K562 treated with DMSO at 1 percent for 48 hours (cell line): ENCODE results near the gene TLL2. TPM values are rescaled to one million over a fixed set of nuclear protein-coding genes. Genes with fewer than 3 reads are reported as not detected.

Experiments used
- total RNA-seq: library from RNA; unstranded; fragments of 300-600 nt; gene quantifications from 2 replicates; pipeline ENCODE4 v1.2.3, GENCODE V29; 2022; ENCODE audit warnings: low replicate concordance; ENCODE audit errors: extremely low read depth

The TLL2 gene
- total RNA-seq, result not detected in 2 replicates

GRCh38 chr10:96513698-96514561 is at the start of gene TLL2:
TLL2 (minus strand) TSS chr10:96513926; CDS start chr10:96513685, 241 bp downstream.

GRCh38 chr10:96358851-96359540 is 154.7 kb downstream of the TLL2 start, which contains the start of gene OPALIN:
OPALIN (minus strand) TSS chr10:96359002; CDS start chr10:96358896, 106 bp downstream.

Other genes with a start within 250 kb of the TLL2 start
- not detected in 2 replicates for gene BLNK, start 242.4 kb downstream of the TLL2 start, total RNA-seq
- gene DNTT, start 209.5 kb downstream of the TLL2 start, total RNA-seq, result not detected in 2 replicates
- gene OPALIN, start 154.9 kb downstream of the TLL2 start, total RNA-seq, result not detected in 2 replicates
- not detected in 2 replicates for gene TM9SF3, start 73.1 kb upstream of the TLL2 start, total RNA-seq
- not detected in 2 replicates for gene PIK3AP1, start 206.6 kb upstream of the TLL2 start, total RNA-seq